Chondrocyte (in vitro differentiated cells): ENCODE data around the gene CHST6. TPM values are rescaled to one million over a fixed set of nuclear protein-coding genes. Genes with fewer than 3 reads are reported as not detected.

Experiments
- DNase-seq: peaks from one replicate; pipeline ENCODE4 v3.0.0; 2021; ENCODE audit warnings: mixed read lengths, low spot score
- H3K27ac Mint-ChIP-seq: one replicate; pipeline ENCODE4 v1.8.0; 2021; ENCODE audit warnings: mild to moderate bottlenecking, moderate library complexity, mixed read lengths; ENCODE audit not compliant: unreplicated experiment
- H3K27me3 Mint-ChIP-seq: 2 replicates; pipeline ENCODE4 v1.8.0; 2021; ENCODE audit warnings: low read depth, mixed read lengths
- H3K36me3 Mint-ChIP-seq: 2 replicates; pipeline ENCODE4 v1.8.0; 2021; ENCODE audit warnings: low read depth, mixed read lengths
- H3K4me1 Mint-ChIP-seq: 2 replicates; pipeline ENCODE4 v1.8.0; 2021; ENCODE audit warnings: low read depth, mild to moderate bottlenecking, mixed read lengths
- H3K4me3 Mint-ChIP-seq: one replicate; pipeline ENCODE4 v1.8.0; 2021; ENCODE audit warnings: mild to moderate bottlenecking, moderate library complexity, mixed read lengths; ENCODE audit not compliant: unreplicated experiment
- H3K9me3 Mint-ChIP-seq: 2 replicates; pipeline ENCODE4 v1.8.0; 2021; ENCODE audit warnings: low read depth, mixed read lengths
- total RNA-seq: library from RNA; stranded (reverse); gene quantifications from 3 replicates; pipeline ENCODE4 v1.2.1, GENCODE V29; 2021
- TF ChIP-seq, protein P1 (sequence below): fragments of 200-600 bp; sonication (generic); IDR thresholded peaks from 2 replicates; pipeline ENCODE4 v1.5.0; 2021; ENCODE audit warnings: antibody characterized with exemption, mild to moderate bottlenecking, moderate library complexity

The CHST6 gene
- total RNA-seq, 1 donor from 2014 or later: 7.1 TPM

DNA sequence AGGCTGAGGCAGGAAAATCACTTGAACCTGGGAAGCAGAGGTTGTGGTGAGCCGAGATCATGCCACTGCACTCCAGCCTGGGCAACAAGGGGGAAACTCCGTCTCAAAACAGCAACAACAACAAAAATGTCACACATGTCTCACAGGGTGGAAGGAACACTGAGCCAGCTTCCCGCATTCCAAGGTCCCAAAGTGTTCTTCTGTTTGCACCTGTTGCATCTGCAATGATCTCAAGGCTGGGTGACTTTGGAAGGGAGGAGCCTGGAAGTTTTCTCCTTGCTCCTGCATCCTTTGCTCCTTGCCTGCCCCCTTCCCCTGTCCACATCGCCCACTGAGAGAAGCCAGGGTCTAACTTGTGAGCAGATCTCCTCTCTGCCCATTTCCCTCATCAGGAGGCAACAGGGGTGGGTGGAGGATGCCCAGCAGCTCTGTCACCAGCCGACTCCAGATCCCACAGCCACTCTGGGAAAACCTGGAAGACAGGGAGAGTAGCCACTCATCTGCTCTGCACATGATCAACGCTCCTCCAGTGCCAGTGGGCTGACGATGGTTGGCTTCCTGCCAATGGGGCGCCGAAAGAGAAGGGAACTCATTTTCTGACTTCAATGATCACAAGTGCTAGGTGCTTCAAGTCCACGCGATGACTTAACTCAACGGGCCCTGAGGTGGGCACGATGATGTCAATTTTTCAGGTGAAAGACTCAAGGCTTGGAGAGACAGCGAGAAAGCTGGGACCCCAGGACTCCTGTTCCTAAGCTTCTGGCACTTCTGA lies 12.6 kb downstream of the CHST6 start:
- no peaks in the 10 kb centered on the region for H3K9me3 Mint-ChIP-seq
- DNase-seq: no peak
- TF ChIP-seq, protein P1, sequence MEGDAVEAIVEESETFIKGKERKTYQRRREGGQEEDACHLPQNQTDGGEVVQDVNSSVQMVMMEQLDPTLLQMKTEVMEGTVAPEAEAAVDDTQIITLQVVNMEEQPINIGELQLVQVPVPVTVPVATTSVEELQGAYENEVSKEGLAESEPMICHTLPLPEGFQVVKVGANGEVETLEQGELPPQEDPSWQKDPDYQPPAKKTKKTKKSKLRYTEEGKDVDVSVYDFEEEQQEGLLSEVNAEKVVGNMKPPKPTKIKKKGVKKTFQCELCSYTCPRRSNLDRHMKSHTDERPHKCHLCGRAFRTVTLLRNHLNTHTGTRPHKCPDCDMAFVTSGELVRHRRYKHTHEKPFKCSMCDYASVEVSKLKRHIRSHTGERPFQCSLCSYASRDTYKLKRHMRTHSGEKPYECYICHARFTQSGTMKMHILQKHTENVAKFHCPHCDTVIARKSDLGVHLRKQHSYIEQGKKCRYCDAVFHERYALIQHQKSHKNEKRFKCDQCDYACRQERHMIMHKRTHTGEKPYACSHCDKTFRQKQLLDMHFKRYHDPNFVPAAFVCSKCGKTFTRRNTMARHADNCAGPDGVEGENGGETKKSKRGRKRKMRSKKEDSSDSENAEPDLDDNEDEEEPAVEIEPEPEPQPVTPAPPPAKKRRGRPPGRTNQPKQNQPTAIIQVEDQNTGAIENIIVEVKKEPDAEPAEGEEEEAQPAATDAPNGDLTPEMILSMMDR: no peak
- peaks cover 2% of the 10 kb centered on the region for H3K36me3 Mint-ChIP-seq
- no peak overlapping the region for H3K27ac Mint-ChIP-seq
- no peak overlapping the region for H3K4me3 Mint-ChIP-seq
- no peaks in the 10 kb centered on the region for H3K27me3 Mint-ChIP-seq
- no peaks in the 10 kb centered on the region for H3K4me1 Mint-ChIP-seq

DNA sequence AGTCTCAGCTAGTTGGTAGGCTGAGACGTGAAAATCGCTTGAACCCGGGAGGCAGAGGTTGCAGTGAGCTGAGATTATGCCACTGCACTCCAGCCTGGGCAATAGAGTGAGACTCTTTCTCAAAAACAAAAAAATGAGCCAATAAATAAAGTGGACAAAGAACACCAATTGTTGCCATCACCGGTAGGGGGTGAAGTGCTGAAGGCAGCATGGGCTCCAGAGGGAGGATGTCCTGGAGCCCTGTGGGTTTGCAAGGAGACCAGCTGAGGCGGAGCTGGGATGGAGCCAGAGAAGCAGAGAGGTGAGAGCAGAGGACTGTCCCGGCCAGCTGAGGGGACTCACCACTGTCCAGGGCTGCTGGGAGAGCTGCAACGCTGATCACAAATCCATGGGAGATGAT lies 13.8 kb downstream of the CHST6 start:
- Mint-ChIP-seq H3K27ac (no peak overlapping the region), H3K4me3 (no peak overlapping the region), H3K9me3 (no peaks in the 10 kb centered on the region), H3K27me3 (no peaks in the 10 kb centered on the region), H3K4me1 (no peaks in the 10 kb centered on the region), H3K36me3 (peaks cover 2% of the 10 kb centered on the region)
- DNase-seq: no peak
- TF ChIP-seq, protein P1: no peak

DNA sequence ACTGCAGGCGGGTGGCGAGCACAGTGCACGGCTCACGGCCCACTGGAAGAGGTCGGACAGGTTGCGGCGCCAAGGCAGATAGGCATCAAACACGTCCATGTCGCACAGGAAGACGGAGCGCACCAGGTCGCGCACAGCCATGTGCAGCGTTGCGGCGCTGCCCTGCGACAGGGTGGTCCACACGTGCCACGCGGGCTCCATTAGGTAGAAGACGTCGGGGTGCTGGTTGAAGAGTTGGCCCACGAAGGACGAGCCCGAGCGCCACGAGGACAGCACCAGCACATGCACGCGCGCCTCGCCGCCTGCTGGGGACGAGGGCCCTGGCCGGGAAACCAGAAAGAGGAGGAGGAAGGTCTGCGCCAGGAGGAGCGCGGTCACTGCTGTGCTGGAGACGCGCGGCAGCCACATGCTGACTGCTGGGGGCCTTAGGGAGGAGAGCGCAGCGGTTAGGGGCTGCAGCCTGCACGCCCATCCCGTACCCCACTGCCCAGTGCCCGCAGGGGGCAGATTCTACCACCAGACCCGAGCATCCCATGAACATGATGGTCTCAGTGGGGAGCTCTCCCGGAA lies 15.7 kb downstream of the CHST6 start:
- H3K4me1 Mint-ChIP-seq: no peaks in the 10 kb centered on the region
- no peak for DNase-seq
- no peak overlapping the region for H3K27ac Mint-ChIP-seq
- TF ChIP-seq, protein P1: no peak
- no peak overlapping the region for H3K4me3 Mint-ChIP-seq
- no peaks in the 10 kb centered on the region for H3K27me3 Mint-ChIP-seq
- H3K36me3 Mint-ChIP-seq: peaks cover 2% of the 10 kb centered on the region
- H3K9me3 Mint-ChIP-seq: no peaks in the 10 kb centered on the region

DNA sequence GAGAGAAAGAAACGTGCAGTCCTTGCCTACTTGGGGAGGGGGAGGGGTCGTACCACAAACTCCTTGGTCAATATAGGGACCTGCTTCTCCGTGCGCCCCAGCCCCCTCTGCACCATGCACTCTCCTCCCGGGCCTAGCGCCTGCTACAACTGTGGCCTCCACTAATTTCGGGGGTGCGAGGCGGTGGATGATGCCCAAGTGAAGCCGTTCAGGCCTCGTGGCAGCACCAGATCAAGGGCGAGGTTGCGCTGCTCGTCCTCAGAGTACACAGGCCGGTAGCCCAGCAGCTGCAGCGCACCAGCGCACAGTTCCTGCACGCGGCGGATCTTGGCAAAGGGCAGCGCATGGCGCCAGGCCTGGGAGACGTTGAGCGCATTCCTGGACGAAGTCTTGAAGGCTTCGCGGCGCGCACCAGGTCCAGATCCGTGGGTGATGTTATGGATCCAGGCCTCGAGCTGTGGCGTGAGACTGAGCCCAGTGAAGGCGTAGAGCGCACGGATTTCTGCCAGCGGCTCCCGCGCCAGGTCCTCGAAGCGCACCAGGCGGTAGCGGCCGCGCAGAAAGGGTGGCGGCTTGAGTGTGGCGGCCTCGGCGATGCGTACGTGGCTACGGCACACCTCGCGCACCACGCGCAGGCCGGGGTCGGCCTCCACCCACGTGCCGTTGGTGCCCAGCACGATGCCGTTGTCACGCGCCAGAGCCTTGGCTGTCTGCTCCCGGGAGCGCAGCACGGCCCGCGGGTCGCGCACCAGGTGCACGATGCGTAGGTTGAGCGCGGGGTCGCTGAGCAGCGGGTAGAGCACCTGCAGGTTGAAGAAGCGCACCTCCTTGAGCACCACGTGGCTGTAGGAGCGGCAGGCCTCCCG lies 16.5 kb downstream of the CHST6 start:
- no peaks in the 10 kb centered on the region for H3K4me1 Mint-ChIP-seq
- no peak overlapping the region for H3K4me3 Mint-ChIP-seq
- peaks cover 2% of the 10 kb centered on the region for H3K36me3 Mint-ChIP-seq
- no peak for DNase-seq
- no peak overlapping the region for H3K27ac Mint-ChIP-seq
- H3K27me3 Mint-ChIP-seq: no peaks in the 10 kb centered on the region
- TF ChIP-seq, protein P1: no peak
- no peaks in the 10 kb centered on the region for H3K9me3 Mint-ChIP-seq
